HL-60/S4 treated with retinoic acid at 250 ng/mL for 4 days and 3 days (cell line): ENCODE data around the gene REEP3.

Experiments used
- in situ Hi-C: fragments of 300-500 bp; cut with MboI; formaldehyde crosslinking; loops from 2 replicates; pipeline ENCODE4 v1.7.0; 2022; ENCODE audit warnings: low sequenced_read_pairs

The REEP3 gene

GRCh38 chr10:63584725-63585035, 63.5 kb downstream of the REEP3 start:
- in situ Hi-C loops = no loop called here

DNA sequence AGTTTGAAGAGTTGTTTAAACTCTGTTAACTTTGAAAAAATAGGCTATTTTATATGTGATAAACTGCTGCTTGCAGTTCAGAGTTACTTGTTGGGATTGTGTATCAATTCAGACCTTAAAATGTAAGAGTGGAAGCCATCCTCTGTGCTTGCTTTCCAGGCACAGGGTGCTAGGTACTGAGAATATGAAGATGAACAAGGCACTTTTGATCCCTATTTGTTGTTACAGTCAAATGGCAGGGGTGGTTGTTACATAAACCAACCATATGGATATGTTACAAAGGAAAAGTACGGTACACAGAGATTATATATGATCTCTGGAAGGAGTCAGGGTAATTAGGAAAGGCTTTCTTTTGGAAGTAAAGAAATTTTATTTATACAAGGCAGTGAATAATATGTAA, 63.8 kb downstream of the REEP3 start:
- in situ Hi-C loops = no loop called here

GRCh38 chr10:63586043-63586442, 64.8 kb downstream of the REEP3 start:
- in situ Hi-C loops = no loop called here

DNA sequence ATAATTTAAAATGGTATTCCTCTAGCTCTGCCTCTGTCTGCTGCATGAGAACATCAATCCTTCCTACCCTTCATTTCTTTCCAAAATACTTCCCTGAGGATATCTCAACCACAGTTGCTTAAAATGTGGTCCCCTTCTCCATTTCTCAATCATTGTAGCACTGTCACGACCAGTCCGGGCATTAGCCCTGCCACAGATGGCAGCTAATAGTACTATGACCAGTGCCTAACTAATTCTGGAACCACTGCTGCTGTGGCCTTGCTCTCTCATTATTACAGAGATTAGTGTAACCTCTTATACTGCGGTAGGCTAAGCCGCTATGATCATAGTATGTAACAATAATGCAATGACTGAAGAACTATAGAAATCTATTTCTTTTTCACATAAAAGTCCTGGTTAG, 66.0 kb downstream of the REEP3 start:
- in situ Hi-C loops = no loop called here

DNA sequence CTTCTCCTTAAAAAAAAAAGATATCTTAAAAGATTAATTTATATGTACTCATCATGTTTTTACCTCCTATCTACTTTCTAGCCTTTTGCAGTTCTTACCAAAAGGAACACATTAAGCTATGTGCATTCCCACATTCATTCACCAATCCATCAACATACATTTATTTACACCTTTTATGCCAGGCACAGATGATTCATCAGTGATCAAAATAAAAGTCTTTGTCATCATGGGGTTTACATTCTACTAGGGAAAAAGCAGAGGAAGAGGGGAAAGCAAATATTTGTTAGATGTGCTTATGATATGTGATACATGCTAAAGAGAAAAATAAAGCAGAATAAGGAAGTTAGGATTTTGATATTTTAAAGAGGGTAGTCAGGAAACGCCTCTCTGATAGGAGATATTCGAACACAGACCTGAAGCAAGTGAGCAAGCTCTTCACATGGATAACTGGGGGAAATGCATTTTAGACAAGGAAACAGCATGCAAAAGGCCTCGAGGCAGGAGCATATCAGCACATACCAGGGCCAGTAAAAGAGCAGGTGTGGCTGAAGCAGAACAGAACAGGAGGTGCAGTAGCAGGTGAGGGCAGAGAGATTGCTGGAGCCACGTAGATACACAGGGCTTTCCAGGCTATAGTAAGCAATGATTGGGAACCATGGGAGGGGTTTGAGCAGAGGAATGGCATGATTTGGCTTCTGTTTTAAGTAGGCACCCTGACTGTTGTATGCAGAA, 67.4 kb downstream of the REEP3 start:
- in situ Hi-C loops = no loop called here

DNA sequence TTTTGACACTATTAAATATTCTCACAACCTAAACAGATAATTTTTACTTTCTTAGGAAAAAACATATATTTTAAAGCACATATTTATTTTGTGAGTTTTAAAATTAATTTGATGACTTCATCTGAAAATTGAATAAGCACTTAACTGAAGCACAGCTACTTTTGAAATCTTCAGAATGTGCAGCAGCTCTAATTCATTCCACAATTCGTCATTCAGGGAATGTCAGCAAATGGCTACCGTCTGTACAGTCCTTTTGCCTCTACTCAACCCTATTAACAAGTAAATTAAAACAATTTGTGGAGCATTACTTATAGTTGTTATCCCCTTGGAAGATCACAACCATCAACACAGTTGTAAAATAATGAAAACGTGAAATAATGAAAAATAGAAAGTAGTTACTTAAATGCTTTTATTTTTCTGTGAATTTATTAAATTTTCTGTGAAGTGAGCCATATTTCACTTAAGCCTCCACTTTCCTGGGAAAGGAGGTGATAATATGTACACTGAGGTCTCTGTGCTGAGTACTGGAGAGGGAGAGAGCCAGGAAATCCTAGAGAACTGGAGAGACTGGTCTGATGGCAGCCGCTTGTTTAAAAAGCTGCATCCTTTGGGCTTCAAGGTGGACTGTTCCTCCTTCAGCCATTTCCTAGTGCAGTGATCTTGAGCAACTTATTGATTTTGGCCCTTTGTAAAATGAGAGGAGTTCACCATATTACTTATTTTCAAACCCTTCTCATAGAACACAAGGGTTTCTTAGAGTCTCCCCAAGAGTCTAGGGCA, 70.6 kb downstream of the REEP3 start:
- in situ Hi-C loops = no loop called here

DNA sequence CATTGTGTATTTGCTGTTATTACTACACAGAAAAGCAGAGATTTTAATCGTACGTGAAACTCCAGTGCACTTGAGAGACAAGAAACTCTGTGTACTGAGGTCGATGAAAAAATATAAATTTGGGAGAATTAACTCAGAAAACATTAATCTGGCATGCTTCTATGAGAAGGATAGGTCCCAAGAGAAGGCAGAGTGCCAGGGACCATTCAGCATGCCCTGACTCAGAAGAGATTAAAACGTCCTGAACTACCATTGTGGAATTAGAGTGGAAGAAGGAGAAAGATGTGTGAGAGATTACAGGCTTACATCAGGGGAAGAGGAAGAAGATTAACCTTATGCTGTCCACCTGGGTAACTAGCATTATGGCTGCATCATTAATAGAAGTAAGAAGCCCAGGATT, 72.4 kb downstream of the REEP3 start:
- in situ Hi-C loops = no loop called here

DNA sequence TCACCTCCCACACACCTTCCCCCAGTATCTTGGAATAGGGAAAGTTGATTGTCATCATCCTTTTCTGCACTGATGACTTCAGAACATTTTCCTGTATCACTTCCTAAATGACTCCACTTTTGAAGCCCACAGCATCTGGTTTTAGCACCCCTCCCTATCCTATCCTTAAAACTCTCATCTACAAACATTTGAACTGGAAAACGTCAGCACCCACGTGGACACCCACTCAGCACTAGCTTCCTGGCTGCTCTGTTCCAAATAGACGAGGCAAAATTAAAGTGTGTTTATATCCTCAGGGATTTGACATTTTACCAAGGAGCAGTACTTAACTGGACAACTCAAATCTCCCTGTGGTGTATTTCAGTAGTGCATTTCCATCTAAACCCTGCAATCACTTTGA, 73.9 kb downstream of the REEP3 start:
- in situ Hi-C loops = no loop called here

DNA sequence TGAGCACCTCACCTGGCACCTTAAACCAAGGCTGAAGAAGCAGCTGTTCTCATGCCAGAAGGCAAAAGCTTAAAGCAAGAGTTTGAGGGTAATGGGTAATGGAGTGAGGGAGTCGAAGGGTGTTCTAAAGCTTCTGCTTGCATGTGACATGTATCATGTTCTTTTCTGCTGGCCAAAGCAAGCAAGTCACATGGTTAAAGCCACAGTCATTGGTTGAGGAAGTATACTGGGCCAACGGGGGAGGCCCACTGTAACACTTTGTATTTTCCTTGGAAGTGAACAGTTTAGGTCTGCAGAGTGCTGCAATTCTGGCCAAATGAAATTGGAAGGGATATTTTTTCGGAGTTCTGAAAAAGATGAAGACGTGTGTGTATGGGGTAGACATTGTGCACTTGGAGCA, 75.7 kb downstream of the REEP3 start:
- in situ Hi-C loops = no loop called here

DNA sequence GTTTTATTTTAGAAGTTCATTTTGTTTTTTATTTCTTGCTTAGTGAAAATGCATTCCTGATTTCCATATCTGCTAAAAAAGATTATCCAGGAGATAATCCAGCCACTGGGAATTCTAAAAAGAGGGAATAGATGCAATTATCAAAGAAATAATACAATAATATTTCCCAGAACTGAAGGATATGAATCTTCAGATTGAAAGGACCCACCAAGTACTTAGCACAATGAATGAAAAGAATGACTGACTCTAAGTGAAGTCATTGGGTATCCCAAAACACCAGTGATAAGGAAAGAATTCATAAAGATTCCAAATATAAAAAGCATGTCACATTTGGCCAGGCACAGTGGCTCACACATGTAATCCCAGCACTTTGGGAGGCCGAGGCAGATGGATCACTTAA, 79.3 kb downstream of the REEP3 start:
- in situ Hi-C loops = no loop called here

GRCh38 chr10:63603709-63604445, 82.7 kb downstream of the REEP3 start:
- in situ Hi-C loops = no loop called here

DNA sequence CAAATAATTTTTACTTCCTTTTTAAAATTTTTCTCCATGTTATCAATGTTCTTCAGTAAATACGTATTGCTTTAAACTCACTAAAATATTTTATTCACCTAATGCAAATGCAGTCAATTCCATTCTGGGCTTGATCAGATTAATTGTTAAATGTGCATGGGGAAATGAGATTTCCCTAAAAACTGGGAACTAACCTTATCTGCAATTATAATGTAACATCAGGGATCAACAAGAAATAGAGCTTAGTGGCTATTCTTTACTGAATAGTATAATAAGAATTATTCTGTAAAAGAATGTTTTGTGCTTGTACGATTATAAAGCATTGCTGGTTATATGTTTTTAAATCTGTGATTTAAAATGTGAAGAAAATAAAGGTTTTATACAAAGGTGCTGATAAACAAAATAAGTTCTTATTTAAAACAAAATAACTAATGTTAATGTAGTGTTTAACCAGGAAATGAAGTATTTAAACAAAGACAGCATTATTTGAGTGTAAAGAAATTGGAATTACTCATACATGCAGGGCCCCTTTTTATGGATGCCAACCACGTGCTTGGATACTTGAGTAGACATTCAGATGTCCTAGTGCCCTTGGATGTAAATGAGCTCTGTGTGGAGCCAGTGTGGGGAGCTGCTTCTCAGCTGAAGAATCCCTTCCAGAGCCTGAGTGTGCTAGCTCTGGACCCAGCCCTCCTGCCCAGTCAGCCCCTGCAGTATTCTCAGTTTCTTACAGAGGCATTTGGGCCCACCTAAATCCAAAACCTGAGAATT, 84.2 kb downstream of the REEP3 start:
- in situ Hi-C loops = no loop called here

DNA sequence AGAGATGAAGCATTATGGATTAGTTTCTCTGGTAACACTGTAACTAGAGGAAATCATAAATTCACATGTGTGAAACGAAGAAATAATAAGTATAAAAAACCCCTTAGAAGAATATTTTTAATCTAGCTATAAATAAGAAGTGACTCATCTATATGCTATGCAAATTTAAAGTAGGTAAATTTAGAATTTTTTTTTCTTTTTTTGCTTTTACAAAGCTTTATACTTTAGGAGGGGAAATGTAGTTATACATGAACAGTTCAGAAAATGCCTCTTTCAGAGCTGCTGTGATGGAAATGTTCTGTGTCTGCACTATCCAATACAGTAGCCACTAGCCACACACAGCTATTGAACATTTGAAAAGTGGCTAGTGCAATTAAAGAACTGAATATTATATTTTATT, 87.3 kb downstream of the REEP3 start:
- in situ Hi-C loops = no loop called here

GRCh38 chr10:63611078-63611477, 89.9 kb downstream of the REEP3 start:
- in situ Hi-C loops = no loop called here

DNA sequence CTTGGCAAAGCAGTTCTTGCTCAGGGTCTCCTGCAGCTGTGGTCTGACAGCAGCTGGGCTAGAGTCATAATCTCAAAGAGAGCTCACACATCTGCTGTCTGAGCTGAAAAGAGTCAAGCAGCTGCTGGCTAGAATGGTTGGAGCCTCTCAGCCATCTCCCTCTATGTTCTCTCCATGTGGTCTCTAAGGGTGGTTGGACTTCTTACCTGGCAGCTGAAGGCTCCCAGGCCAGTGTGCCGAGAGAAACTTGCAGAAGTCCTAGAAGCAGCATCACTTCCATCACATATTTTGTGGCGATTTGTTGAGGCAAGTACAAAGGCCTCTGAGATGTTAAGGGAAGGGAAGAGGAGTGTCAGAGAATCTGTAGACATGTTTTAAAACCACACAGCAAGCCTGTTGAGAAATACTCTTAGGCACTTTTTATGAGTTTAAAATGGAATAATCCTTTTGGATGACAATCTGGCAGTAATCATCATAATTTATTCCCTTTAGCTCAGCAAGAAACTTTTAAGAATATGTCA, 93.2 kb downstream of the REEP3 start:
- in situ Hi-C loops = no loop called here

DNA sequence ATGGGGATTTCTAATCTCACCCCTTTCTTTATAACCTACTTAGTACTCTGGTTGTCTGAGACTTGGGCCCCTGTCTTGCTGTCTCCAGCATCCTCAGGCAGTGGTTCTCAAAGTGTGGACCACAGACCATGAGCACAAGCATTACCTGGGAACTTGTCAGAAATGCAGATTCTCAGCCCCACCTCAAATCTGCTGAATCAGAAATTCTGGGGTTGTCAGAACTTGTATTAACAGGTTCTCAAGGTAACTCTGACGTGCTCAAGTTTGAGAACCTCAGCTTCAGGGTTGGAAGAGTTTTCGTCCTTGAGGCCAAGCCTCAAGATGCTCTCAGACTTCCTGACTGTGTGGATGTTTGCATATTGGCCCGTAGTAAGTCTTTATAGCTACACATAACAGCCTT, 97.4 kb downstream of the REEP3 start:
- in situ Hi-C loops = no loop called here

DNA sequence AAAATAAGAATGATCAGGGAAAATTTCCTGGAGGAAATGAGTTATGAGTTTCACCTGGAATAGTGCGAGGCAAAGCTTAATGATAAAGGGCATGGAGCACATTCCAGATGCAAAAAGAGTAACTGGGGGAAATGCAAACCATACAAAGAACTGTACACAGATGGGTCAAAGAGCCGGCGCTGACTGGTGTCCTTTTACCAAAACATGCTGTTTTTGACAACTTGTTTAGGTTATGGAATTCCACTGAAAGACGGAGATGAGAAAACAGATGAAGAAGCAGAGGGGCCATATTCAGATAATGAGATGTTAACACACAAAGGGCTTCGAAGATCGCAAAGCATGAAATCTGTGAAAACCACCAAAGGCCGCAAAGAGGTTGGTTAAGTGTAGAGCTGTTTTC, 98.2 kb downstream of the REEP3 start:
- in situ Hi-C loops = no loop called here

GRCh38 chr10:63622097-63622496, 100.9 kb downstream of the REEP3 start:
- in situ Hi-C loops = no loop called here

DNA sequence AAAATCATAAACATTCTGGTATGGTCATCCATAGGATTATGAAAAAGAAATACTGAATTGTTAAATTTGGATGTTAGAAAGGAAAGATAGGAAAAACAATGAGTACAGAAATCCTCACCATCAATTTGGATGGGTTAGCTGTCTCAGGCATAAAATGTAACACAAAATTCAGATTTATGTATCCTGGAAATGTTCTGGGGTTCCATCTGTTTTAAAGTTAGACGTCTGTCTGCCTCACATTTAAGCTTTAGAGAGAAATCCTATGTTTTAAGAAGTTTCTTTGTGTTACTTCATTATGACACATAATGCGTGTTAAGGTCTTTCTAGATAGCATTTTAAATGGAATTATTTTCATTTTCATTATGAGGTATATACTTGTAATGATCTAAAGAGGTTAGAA, 103.5 kb downstream of the REEP3 start:
- in situ Hi-C loops = no loop called here

DNA sequence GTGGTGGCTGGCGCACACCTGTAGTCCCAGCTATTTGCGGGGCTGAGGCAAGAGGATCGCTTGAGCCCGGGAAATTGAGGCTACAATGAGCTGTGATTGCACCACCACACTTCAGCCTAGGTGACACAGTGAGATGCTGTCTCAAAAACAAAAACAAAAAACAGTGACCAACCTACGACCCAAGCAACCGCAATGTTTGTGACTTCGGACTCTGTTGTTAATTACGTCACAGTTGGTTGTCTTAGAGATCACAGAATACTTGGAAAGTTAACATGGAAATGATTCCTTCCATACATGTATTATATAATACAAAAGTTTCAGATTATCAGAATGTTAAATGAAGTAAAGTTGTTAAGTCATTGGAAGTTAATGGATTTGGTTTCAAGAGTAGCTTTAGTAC, 106.2 kb downstream of the REEP3 start:
- in situ Hi-C loops = no loop called here

DNA sequence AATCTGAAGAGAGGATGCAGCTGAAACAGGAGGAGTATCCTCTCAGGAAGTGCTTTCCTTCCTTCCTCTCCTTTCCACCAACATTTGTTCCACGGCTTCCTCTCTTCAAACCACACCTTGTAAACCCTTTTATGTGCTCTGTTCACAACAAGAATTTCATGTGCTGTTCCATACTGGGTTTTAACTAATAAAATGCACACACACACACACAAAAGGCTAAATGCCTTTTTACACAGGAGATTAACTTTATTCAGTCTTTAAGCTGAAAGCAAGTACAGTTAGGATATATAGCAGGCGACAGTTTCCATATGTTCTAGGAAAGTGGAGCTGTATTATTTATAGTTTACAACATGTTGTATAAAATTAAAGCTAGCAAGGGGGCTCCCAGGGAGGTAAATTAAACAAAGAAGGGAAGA, 106.7 kb downstream of the REEP3 start:
- in situ Hi-C loops = no loop called here
